Fibroblast of lung (primary cell): ENCODE results near the gene LASP1.

Experiments used
- EZH2 ChIP-seq: IDR thresholded peaks from 2 replicates; pipeline ENCODE4 v1.5.1; 2012; ENCODE audit warnings: low read length, control low read depth, mild to moderate bottlenecking; ENCODE audit errors: missing control alignments
- TF ChIP-seq, protein P1 (sequence below), 2 donors: IDR thresholded peaks in 1 of 2; conservative IDR thresholded peaks in 1 of 2; 1 replicate in 1 of 2; 2 replicates in 1 of 2; pipeline ENCODE4 v1.5.1; 2011 to 2012; ENCODE audit warnings: low read length in 2 of 2, control low read depth in 1 of 2, inconsistent platforms in 1 of 2, low read depth in 1 of 2, mild to moderate bottlenecking in 1 of 2

DNA sequence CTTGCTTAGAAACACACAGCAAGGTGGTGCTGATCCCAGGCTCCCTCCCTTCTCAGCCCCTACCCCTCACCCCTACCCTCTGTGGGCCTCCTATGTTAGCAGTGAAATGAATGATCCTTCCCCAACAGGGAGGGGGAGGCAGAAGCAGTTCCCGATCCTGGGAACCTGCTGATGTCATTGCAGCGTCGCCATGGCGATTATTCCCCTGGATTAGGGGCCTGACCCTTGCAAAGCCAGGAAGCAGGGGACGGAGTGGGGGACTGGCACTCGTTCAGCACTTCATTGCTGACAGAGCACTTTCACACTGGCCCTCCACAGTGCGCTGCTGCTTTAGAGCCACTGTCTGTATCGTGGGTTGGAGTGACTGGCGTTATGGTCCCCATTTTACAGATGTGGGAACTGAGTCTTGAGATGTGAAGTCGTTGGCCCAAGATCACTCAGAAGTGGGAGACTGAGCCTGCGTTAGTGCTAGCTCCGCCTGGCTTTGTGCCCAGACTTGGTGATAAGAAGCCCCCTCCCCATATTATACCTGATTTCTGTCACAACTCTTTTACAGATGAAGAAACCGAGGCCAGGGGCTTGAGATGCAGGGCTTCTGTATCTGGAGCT is 26.6 kb downstream of the LASP1 start:
- TF ChIP-seq, protein P1, sequence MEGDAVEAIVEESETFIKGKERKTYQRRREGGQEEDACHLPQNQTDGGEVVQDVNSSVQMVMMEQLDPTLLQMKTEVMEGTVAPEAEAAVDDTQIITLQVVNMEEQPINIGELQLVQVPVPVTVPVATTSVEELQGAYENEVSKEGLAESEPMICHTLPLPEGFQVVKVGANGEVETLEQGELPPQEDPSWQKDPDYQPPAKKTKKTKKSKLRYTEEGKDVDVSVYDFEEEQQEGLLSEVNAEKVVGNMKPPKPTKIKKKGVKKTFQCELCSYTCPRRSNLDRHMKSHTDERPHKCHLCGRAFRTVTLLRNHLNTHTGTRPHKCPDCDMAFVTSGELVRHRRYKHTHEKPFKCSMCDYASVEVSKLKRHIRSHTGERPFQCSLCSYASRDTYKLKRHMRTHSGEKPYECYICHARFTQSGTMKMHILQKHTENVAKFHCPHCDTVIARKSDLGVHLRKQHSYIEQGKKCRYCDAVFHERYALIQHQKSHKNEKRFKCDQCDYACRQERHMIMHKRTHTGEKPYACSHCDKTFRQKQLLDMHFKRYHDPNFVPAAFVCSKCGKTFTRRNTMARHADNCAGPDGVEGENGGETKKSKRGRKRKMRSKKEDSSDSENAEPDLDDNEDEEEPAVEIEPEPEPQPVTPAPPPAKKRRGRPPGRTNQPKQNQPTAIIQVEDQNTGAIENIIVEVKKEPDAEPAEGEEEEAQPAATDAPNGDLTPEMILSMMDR (conservative IDR thresholded peaks at IDR 0.05 in 1 of 2, IDR thresholded peaks at IDR 0.05 in 1 of 2; ENCODE audit: low read depth in 1 of 2, low read length in 2 of 2): no peak
- TF ChIP-seq EZH2: no peak
